ENCODE measurements around the gene TYMS.

DNA sequence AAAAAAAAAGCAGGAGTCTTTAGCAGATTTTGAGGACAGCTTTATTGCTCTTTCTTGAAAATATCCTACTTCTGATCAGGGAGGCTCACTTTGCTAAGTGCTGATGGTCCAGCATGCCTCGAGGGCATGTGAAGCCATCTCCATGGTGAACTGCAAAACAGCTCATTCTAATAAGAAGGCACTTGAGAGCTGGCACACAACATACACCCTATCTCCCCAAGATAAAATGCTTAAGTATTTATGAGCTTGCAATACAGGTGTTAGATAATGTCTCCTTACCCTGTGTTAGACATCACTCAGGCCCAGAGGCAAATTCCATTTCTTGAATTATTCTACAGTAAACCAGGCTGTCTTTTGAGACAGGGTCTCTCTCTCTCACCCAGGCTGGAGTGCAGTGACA is 52.3 kb downstream of the TYMS start:
- TF ChIP-seq, protein P1, sequence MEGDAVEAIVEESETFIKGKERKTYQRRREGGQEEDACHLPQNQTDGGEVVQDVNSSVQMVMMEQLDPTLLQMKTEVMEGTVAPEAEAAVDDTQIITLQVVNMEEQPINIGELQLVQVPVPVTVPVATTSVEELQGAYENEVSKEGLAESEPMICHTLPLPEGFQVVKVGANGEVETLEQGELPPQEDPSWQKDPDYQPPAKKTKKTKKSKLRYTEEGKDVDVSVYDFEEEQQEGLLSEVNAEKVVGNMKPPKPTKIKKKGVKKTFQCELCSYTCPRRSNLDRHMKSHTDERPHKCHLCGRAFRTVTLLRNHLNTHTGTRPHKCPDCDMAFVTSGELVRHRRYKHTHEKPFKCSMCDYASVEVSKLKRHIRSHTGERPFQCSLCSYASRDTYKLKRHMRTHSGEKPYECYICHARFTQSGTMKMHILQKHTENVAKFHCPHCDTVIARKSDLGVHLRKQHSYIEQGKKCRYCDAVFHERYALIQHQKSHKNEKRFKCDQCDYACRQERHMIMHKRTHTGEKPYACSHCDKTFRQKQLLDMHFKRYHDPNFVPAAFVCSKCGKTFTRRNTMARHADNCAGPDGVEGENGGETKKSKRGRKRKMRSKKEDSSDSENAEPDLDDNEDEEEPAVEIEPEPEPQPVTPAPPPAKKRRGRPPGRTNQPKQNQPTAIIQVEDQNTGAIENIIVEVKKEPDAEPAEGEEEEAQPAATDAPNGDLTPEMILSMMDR (conservative IDR thresholded peaks at IDR 0.05; ENCODE audit: low read length) = no peak
- TF ChIP-seq EZH2phosphoT487 (IDR thresholded peaks at IDR 0.05; ENCODE audit: borderline replicate concordance, low read depth, low read length) = no peak

All from OCI-LY7 (cell line).